Fibroblast of villous mesenchyme (primary cell): Measurements from ENCODE around the gene FAM199X. TPM values are rescaled to one million over a fixed set of nuclear protein-coding genes. Genes with fewer than 3 reads are reported as not detected.

Source experiments
- DNase-seq: peaks from one replicate; pipeline ENCODE4 v3.0.0-alpha.2; 2010; ENCODE audit warnings: low read depth
- H3K4me3 ChIP-seq: 2 replicates; pipeline ENCODE4 v1.5.1; 2011; ENCODE audit warnings: low read depth, mild to moderate bottlenecking, low read length
- total RNA-seq: library from RNA; depleted of rRNA; stranded (reverse); fragments of >200 nt; gene quantifications from 2 replicates; pipeline ENCODE4 v1.2.3, GENCODE V29; 2012
- TF ChIP-seq, protein P1 (sequence below): IDR thresholded peaks from 2 replicates; pipeline ENCODE4 v1.5.1; 2012; ENCODE audit warnings: low read depth, mild to moderate bottlenecking, low read length; ENCODE audit not compliant: insufficient read depth

Gene FAM199X
- total RNA-seq, 1 donor: 35.8 TPM

DNA sequence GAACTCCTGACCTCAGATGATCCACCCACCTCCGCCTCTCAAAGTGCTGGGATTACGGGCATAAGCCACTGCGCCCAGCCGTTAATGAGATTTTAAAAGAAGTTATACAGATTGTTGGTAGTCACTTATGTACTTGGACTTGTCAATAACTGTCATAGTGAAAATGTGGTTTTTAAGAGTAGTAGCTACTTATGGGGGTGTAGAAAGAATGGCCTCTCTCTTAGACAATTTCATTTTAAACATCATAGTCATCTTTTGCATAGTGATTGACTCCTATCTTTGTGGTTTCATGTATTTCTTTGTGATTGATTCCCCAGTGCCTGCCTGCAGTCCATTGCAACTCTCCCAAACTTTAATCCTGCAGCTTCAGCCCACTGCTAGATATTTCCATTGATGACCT is 17.4 kb downstream of the FAM199X start:
- H3K4me3 ChIP-seq: no peak overlapping the region
- TF ChIP-seq, protein P1, sequence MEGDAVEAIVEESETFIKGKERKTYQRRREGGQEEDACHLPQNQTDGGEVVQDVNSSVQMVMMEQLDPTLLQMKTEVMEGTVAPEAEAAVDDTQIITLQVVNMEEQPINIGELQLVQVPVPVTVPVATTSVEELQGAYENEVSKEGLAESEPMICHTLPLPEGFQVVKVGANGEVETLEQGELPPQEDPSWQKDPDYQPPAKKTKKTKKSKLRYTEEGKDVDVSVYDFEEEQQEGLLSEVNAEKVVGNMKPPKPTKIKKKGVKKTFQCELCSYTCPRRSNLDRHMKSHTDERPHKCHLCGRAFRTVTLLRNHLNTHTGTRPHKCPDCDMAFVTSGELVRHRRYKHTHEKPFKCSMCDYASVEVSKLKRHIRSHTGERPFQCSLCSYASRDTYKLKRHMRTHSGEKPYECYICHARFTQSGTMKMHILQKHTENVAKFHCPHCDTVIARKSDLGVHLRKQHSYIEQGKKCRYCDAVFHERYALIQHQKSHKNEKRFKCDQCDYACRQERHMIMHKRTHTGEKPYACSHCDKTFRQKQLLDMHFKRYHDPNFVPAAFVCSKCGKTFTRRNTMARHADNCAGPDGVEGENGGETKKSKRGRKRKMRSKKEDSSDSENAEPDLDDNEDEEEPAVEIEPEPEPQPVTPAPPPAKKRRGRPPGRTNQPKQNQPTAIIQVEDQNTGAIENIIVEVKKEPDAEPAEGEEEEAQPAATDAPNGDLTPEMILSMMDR: no peak
- no peak for DNase-seq

DNA sequence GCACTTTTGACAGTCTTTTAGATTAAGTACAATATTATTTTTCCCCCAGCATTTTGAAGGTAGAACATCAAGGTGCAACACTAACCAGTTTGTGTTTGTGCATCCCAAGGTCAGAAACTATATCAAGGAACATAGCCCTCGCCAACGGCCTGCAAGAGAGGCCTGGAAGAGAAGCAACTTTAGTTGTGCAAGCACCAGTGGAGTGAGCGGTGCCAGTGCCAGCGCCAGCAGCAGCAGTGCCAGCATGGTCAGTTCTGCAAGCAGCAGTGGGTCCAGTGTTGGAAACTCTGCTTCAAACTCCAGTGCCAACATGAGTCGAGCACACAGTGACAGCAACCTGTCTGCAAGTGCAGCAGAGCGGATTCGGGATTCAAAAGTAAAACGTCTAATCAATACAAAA is 21.7 kb downstream of the FAM199X start:
- TF ChIP-seq, protein P1: no peak
- DNase-seq: no peak
- no peak overlapping the region for H3K4me3 ChIP-seq

DNA sequence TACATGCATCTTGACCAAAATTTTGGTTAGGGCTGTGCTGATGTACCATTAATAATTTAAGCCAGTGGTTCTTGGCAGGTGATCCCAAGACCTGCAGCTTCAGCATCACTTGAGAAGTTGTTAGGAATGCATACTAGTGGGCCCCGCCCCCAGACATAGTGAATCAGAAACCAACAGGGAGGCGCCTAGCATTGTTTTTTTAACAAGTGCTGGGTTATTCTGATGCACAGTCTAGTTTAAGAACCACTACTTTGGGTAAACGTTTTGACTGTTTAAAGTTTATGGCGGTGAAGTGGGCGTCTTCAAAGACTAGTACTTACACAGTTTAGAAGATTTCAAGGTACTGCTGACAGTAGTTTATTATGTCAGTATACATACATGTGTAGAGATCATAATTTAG is 23.6 kb downstream of the FAM199X start:
- no peak for DNase-seq
- H3K4me3 ChIP-seq: no peak overlapping the region
- TF ChIP-seq, protein P1: no peak

DNA sequence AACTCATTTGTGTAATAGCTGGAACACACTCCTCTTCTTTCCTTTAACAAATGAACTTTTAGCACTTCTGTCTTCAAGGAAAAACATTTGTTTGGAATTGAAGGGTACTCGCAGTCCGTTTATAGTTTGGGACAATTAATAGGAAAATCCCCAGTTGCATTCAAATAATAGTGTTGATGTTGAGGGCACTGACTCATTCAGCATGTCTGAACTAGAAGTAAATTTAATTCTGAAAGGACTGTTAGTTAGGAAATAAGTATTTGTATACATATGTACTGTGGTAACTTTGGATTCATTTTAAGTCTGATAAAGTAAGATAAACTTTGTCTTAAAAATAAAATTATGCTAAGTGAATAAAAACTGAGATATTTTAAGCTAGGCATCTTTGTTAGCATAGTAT is 27.2 kb downstream of the FAM199X start:
- DNase-seq: peak; percentile 5
- no peak overlapping the region for H3K4me3 ChIP-seq
- TF ChIP-seq, protein P1: no peak

DNA sequence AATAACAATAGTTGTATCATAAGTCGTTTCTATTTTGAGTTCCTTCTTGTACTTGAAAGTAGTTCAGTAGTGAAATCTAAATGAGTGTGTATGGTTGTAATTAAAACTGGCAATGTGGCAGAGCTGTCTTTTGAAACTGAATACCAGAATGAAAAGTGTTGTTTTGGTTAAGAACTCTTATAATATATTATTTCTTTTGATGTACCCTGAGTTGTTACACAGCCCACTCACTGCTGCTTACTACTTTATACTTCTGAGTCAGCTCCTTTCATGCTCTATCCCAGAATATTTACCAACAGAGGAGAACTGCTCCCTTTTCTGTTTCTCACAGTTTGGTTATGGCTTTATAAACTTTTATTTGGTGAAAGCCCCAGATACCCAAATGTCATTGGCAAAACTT is 28.8 kb downstream of the FAM199X start:
- DNase-seq: no peak
- H3K4me3 ChIP-seq: no peak overlapping the region
- TF ChIP-seq, protein P1: no peak

DNA sequence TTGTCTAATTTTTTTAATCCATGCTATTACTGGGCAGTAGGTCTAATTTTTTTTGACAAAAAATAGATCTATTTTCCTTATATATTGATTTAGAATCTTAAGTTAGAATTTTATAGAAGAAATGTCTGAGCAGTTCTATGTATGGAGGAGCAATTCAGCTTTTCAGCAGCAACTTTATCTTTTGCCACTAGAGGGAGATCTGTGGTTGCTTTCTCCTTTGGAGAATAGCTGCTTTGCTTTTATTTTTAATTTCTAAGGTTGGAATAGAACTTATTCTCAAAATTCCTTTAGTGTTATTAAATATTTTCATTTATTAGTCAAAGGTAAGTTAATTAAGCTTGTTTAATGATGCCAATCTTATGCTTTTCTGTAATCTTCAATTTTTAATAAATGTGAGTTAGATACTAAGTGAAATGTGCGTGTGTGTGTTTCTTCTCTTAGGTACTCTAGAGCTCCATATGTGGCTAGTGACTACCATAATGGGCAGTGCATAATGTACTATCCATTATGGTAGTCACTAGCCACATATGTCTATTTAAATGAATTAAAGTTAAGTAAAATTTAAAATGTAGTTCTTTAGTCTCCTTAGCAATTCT is 29.3 kb downstream of the FAM199X start:
- TF ChIP-seq, protein P1: peak; percentile 67
- DNase-seq: peak; percentile 30
- no peak overlapping the region for H3K4me3 ChIP-seq

DNA sequence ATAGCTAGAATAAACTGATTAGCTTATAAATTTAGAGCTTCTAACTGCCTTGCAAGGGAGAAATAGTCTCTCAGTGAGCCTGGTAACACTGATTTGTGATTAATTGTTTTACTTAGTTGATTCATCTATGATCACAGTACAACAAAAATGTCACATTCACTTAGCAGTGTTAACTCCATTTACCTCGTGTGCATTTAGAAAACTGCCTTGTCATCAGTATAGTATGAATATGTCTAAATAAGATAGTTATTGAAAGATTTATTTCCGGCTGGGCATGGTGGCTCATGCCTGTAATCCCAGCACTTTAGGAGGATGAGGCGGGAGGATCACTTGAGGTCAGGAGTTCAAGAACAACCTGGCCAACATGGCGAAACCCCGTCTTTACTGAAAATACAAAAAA is 39.3 kb downstream of the FAM199X start:
- no peak for DNase-seq
- TF ChIP-seq, protein P1: no peak
- no peak overlapping the region for H3K4me3 ChIP-seq
